PC-3 (cell line): Measurements from ENCODE around the gene TEAD3. TPM values are rescaled to one million over a fixed set of nuclear protein-coding genes. Genes with fewer than 3 reads are reported as not detected.
"Not testable (repeated sequence)": the region's sequence is repeated elsewhere in the genome, so short reads cannot be mapped to it uniquely, and the experiment has no call there.

Experiments used
- ATAC-seq: fragments of 200-7000 bp; cut with Tn5 transposase; 2 replicates; pipeline ENCODE4 v1.9.1; 2020; ENCODE audit warnings: mild to moderate bottlenecking, moderate library complexity
- BruUV-seq: library from RNA; stranded (reverse); fragments of 400-500 nt; replicated peaks from 2 replicates; lab custom pipeline; 2021; lab: Mats Ljungman, UMichigan
- CTCF ChIA-PET: fragments of 300-600 bp; sonication (Branson Sonifier 250); formaldehyde crosslinking; loops from one replicate; lab custom pipeline; 2022; ENCODE audit warnings: antibody characterized with exemption; lab: Charles Lee
- POLR2A ChIA-PET: fragments of 300-600 bp; sonication (Branson Sonifier 250); formaldehyde crosslinking; loops from one replicate; lab custom pipeline; 2022; ENCODE audit warnings: antibody characterized with exemption; ENCODE audit not compliant: unreplicated experiment; lab: Charles Lee
- DNase-seq: peaks from one replicate; pipeline ENCODE4 v3.0.0-alpha.2; 2015
- H2AFZ ChIP-seq: fragments of 300-600 bp; sonication (generic); 2 replicates; pipeline ENCODE4 v1.6.0; 2016; ENCODE audit warnings: antibody characterized with exemption, low read length
- H3F3A ChIP-seq: fragments of 300-600 bp; sonication (generic); one replicate; pipeline ENCODE4 v1.6.0; 2017; ENCODE audit warnings: antibody characterized with exemption, low read length, control low read depth, mild to moderate bottlenecking; ENCODE audit not compliant: unreplicated experiment
- H3K27ac ChIP-seq: fragments of 300-600 bp; sonication (generic); 2 replicates; pipeline ENCODE4 v1.5.1; 2016; ENCODE audit warnings: mild to moderate bottlenecking, low read length
- H3K27me3 ChIP-seq: fragments of 300-600 bp; sonication (generic); 2 replicates; pipeline ENCODE4 v1.6.1; 2016; ENCODE audit warnings: low read length, mixed read lengths
- H3K36me3 ChIP-seq: fragments of 300-600 bp; sonication (generic); 2 replicates; pipeline ENCODE4 v1.6.1; 2016; ENCODE audit warnings: low read depth, mixed run types, low read length, mixed read lengths
- H3K4me1 ChIP-seq: fragments of 300-600 bp; sonication (generic); 2 replicates; pipeline ENCODE4 v1.5.1; 2016; ENCODE audit warnings: low read length; ENCODE audit not compliant: insufficient read depth
- H3K4me2 ChIP-seq: fragments of 300-600 bp; sonication (generic); 2 replicates; pipeline ENCODE4 v1.6.0; 2016; ENCODE audit warnings: low read length
- H3K4me3 ChIP-seq: fragments of 300-600 bp; sonication (generic); 2 replicates; pipeline ENCODE4 v1.5.1; 2016; ENCODE audit warnings: mild to moderate bottlenecking, low read length, mixed read lengths
- H3K79me2 ChIP-seq: fragments of 300-600 bp; sonication (generic); 2 replicates; pipeline ENCODE4 v1.6.1; 2017; ENCODE audit warnings: low read length, mixed read lengths
- H3K9ac ChIP-seq: fragments of 300-600 bp; sonication (generic); 2 replicates; pipeline ENCODE4 v1.6.0; 2016; ENCODE audit warnings: mild to moderate bottlenecking, low read length
- H3K9me2 ChIP-seq: fragments of 300-600 bp; sonication (generic); replicated peaks from 2 replicates; pipeline ENCODE4 v1.6.1; 2016; ENCODE audit warnings: mixed run types, low read length, mixed read lengths
- H3K9me3 ChIP-seq: fragments of 300-600 bp; sonication (generic); 2 replicates; pipeline ENCODE4 v1.6.1; 2016; ENCODE audit warnings: low read length, mixed read lengths
- H4K20me1 ChIP-seq: fragments of 300-600 bp; sonication (generic); 2 replicates; pipeline ENCODE4 v1.6.1; 2016; ENCODE audit warnings: low read length, mixed read lengths
- CTCF ChIP-seq: fragments of 300-600 bp; sonication (generic); conservative IDR thresholded peaks from 2 replicates; pipeline ENCODE4 v1.5.1; 2017; ENCODE audit warnings: antibody characterized with exemption, low read depth, mild to moderate bottlenecking, low read length
- EZH2 ChIP-seq: fragments of 300-600 bp; sonication (generic); IDR thresholded peaks from one replicate; pipeline ENCODE4 v1.6.1; 2017; ENCODE audit warnings: antibody characterized with exemption, mild to moderate bottlenecking, low read length; ENCODE audit not compliant: unreplicated experiment
- EZH2phosphoT487 ChIP-seq: fragments of 300-600 bp; sonication (generic); IDR thresholded peaks from 2 replicates; pipeline ENCODE4 v1.6.1; 2018; ENCODE audit warnings: mild to moderate bottlenecking, antibody characterized with exemption, low read length, borderline replicate concordance
- intact Hi-C: fragments of 100-400 bp; cut with micrococcal nuclease; formaldehyde crosslinking; loops from 2 replicates; pipeline ENCODE4 v1.9.0; 2023
- total RNA-seq: library from RNA; depleted of rRNA; stranded (reverse); fragments of >200 nt; gene quantifications from 2 replicates; pipeline ENCODE4 v1.2.3, GENCODE V29; 2014

The TEAD3 gene
- total RNA-seq, 1 experiment from 2014 or later, result 9.2 TPM

GRCh38 chr6:35436071-35436857 is 60.6 kb downstream of the TEAD3 start:
- H3K27ac ChIP-seq, result no peak overlapping the region
- H3K4me3 ChIP-seq, result no peak overlapping the region
- intact Hi-C loops, result no loop called here
- H3K9ac ChIP-seq, result no peak overlapping the region
- H3K9me3 ChIP-seq, result no peaks in the 10 kb centered on the region
- no peak for TF ChIP-seq CTCF
- no peak for TF ChIP-seq EZH2
- no peak for TF ChIP-seq EZH2phosphoT487
- H3K79me2 ChIP-seq, result no peaks in the 10 kb centered on the region
- ChIA-PET POLR2A (no interaction called here), CTCF (interaction anchor here (0.6 kb wide), 1 partner anchor 152 kb away, joined by 3 read pairs; no protein-coding TSS in a partner anchor)
- H3K9me2 ChIP-seq, result no peaks in the 10 kb centered on the region
- no peaks in the 10 kb centered on the region for H3K27me3 ChIP-seq
- no peak for DNase-seq
- no peaks in the 10 kb centered on the region for H3K4me1 ChIP-seq
- H3K4me2 ChIP-seq, result no peak overlapping the region
- no peak overlapping the region for H2AFZ ChIP-seq
- no peaks in the 10 kb centered on the region for H3F3A ChIP-seq
- no peaks in the 10 kb centered on the region for H3K36me3 ChIP-seq
- BruUV-seq, result no TSS peak
- H4K20me1 ChIP-seq, result no peaks in the 10 kb centered on the region
- no peak for ATAC-seq

- Histone ChIP-seq H3F3A (no peaks in the 10 kb centered on the region), H3K4me2 (no peak overlapping the region), H3K27me3 (no peaks in the 10 kb centered on the region), H3K9me2 (no peaks in the 10 kb centered on the region), H3K79me2 (no peaks in the 10 kb centered on the region), H2AFZ (no peak overlapping the region), H3K4me1 (no peaks in the 10 kb centered on the region), H3K9ac (no peak overlapping the region), H4K20me1 (no peaks in the 10 kb centered on the region), H3K27ac (no peak overlapping the region), H3K9me3 (no peaks in the 10 kb centered on the region), H3K36me3 (peaks cover 1% of the 10 kb centered on the region), H3K4me3 (no peak overlapping the region)
- intact Hi-C loops, result no loop called here
- no peak for ATAC-seq
- ChIA-PET CTCF (no interaction called here), POLR2A (no interaction called here)
- DNase-seq, result no peak
- TF ChIP-seq CTCF (no peak), EZH2 (no peak), EZH2phosphoT487 (no peak)
- BruUV-seq, result no TSS peak
Observed at GRCh38 chr6:35435074-35435837, 61.6 kb downstream of the TEAD3 start.

GRCh38 chr6:35432702-35433101 is 64.2 kb downstream of the TEAD3 start:
- H2AFZ ChIP-seq, ATAC-seq, H3K9me2 ChIP-seq, H3K27me3 ChIP-seq, H3K4me2 ChIP-seq, H3K27ac ChIP-seq, H3K9ac ChIP-seq, BruUV-seq, CTCF ChIA-PET, H3K4me3 ChIP-seq, DNase-seq, H3K9me3 ChIP-seq, intact Hi-C loops, H4K20me1 ChIP-seq, H3K79me2 ChIP-seq, POLR2A ChIA-PET: not testable (repeated sequence)
- Histone ChIP-seq H3K36me3 (peaks cover 17% of the 10 kb centered on the region), H3K4me1 (peaks cover 15% of the 10 kb centered on the region), H3F3A (peaks cover 11% of the 10 kb centered on the region)
